Measurements from ENCODE around the gene KLHL25.
A peak's percentile ranks its signal among the peaks of the same experiment; 100 is the strongest.

The KLHL25 gene

DNA sequence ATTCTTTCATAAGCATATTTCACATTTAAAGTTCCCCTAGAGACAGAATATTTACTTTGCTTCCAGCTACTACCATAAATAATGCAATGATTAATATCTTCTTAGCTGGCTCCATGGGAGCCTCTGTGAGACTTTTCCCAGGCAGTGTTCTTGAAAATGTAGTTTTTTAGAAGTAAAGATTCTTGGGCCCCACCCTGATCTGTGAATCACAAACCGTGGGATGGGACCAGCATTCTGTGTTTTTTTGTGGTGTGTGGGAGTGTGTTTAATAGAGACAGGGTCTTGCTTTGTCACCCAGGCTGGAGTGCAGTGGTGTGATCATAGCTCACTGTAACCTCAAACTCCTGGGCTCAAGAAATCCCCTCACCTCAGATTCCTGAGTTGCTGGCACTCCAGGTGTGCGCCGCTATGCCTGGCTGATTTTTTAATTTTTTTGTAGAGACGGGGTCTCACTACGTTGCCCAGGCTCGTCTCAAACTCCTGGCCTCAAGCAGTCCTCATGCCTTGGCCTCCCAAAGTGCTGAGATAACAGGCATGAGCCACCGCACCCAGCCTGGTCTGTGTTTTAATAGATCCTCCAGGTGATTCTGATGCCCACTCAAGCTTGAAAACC is 83.0 kb downstream of the KLHL25 start:
- DNase-seq: no peak

- peak in 1 of 5 donors; percentile 60 for DNase-seq
Observed at GRCh38 chr15:85710340-85710842, 84.3 kb downstream of the KLHL25 start.
